H9 (cell line): ENCODE data around the gene FHOD1. TPM values are rescaled to one million over a fixed set of nuclear protein-coding genes. Genes with fewer than 3 reads are reported as not detected.

Experiments used
- DNase-seq: peaks from one replicate; pipeline ENCODE4 v3.0.0-alpha.2; 2017
- H2AFZ ChIP-seq: one replicate; pipeline ENCODE4 v1.6.1; 2013; ENCODE audit warnings: mild to moderate bottlenecking, low read length, control low read depth, moderate library complexity
- H2AK5ac ChIP-seq: 2 replicates; pipeline ENCODE4 v1.6.1; 2013; ENCODE audit warnings: low read length, control low read depth, mixed read lengths; ENCODE audit not compliant: insufficient read length
- H2BK120ac ChIP-seq: one replicate; pipeline ENCODE4 v1.6.1; 2013; ENCODE audit warnings: low read depth, mild to moderate bottlenecking, low read length, control low read depth, inconsistent platforms; ENCODE audit not compliant: poor library complexity, severe bottlenecking
- H2BK12ac ChIP-seq: 2 replicates; pipeline ENCODE4 v1.6.1; 2013; ENCODE audit warnings: low read length, control low read depth, mixed read lengths, low read depth; ENCODE audit not compliant: insufficient read length
- H2BK15ac ChIP-seq: 2 replicates; pipeline ENCODE4 v1.6.1; 2013; ENCODE audit warnings: low read depth, low read length, control low read depth
- H2BK20ac ChIP-seq: one replicate; pipeline ENCODE4 v1.6.1; 2013; ENCODE audit warnings: low read depth, mild to moderate bottlenecking, low read length, control low read depth, inconsistent platforms; ENCODE audit not compliant: poor library complexity, severe bottlenecking
- H2BK5ac ChIP-seq: 2 replicates; pipeline ENCODE4 v1.6.1; 2013; ENCODE audit warnings: low read length, control low read depth, mixed read lengths; ENCODE audit not compliant: insufficient read length
- H3K14ac ChIP-seq: 2 replicates; pipeline ENCODE4 v1.6.1; 2013; ENCODE audit warnings: low read length, control low read depth; ENCODE audit not compliant: insufficient read depth
- H3K18ac ChIP-seq: 2 replicates; pipeline ENCODE4 v1.6.1; 2013; ENCODE audit warnings: low read depth, mild to moderate bottlenecking, mixed read lengths, low read length, control low read depth; ENCODE audit not compliant: insufficient read length
- H3K23ac ChIP-seq: 2 replicates; pipeline ENCODE4 v1.6.1; 2013; ENCODE audit warnings: low read length, control low read depth, mixed read lengths, low read depth; ENCODE audit not compliant: insufficient read length
- H3K23me2 ChIP-seq: 2 replicates; pipeline ENCODE4 v1.6.1; 2013; ENCODE audit warnings: low read depth, mild to moderate bottlenecking, mixed read lengths, low read length, control low read depth; ENCODE audit not compliant: insufficient read length, poor library complexity, severe bottlenecking
- H3K27ac ChIP-seq: 2 replicates; pipeline ENCODE4 v1.5.1; 2013; ENCODE audit warnings: low read length, control low read depth, mixed read lengths, low read depth; ENCODE audit not compliant: insufficient read length
- H3K27me3 ChIP-seq: 2 replicates; pipeline ENCODE4 v1.6.1; 2013; ENCODE audit warnings: low read length, control low read depth, inconsistent platforms; ENCODE audit not compliant: insufficient read depth
- H3K4ac ChIP-seq: 2 replicates; pipeline ENCODE4 v1.6.1; 2013; ENCODE audit warnings: low read depth, mild to moderate bottlenecking, control low read depth, inconsistent platforms, low read length, moderate library complexity
- H3K4me1 ChIP-seq: 2 replicates; pipeline ENCODE4 v1.6.1; 2013; ENCODE audit warnings: low read length, control low read depth, inconsistent platforms; ENCODE audit not compliant: insufficient read depth
- H3K4me2 ChIP-seq: 2 replicates; pipeline ENCODE4 v1.6.1; 2013; ENCODE audit warnings: low read length, control low read depth, mixed read lengths; ENCODE audit not compliant: insufficient read length, insufficient read depth
- H3K56ac ChIP-seq: 2 replicates; pipeline ENCODE4 v1.6.1; 2013; ENCODE audit warnings: low read depth, mild to moderate bottlenecking, mixed read lengths, low read length, control low read depth; ENCODE audit not compliant: insufficient read length
- H3K79me1 ChIP-seq: 2 replicates; pipeline ENCODE4 v1.6.1; 2013; ENCODE audit warnings: low read depth, mild to moderate bottlenecking, moderate library complexity, low read length, control low read depth, inconsistent platforms; ENCODE audit not compliant: insufficient read depth, poor library complexity, severe bottlenecking
- H3K79me2 ChIP-seq: 2 replicates; pipeline ENCODE4 v1.6.1; 2013; ENCODE audit warnings: low read length, control low read depth, inconsistent platforms; ENCODE audit not compliant: insufficient read depth
- H3K9ac ChIP-seq: 2 replicates; pipeline ENCODE4 v1.6.1; 2013; ENCODE audit warnings: low read length, control low read depth, mixed read lengths; ENCODE audit not compliant: insufficient read length; ENCODE audit errors: extremely low read depth
- H3K9me3 ChIP-seq: one replicate; pipeline ENCODE4 v1.6.1; 2013; ENCODE audit warnings: low read depth, low read length, inconsistent platforms; ENCODE audit not compliant: control insufficient read depth
- H3T11ph ChIP-seq: one replicate; pipeline ENCODE4 v1.6.1; 2013; ENCODE audit warnings: mild to moderate bottlenecking, low read length, control low read depth, inconsistent platforms
- H4K20me1 ChIP-seq: one replicate; pipeline ENCODE4 v1.6.1; 2013; ENCODE audit not compliant: control insufficient read depth, insufficient read length, insufficient read depth
- H4K5ac ChIP-seq: 2 replicates; pipeline ENCODE4 v1.6.1; 2013; ENCODE audit warnings: low read depth, mild to moderate bottlenecking, mixed read lengths, low read length, control low read depth; ENCODE audit not compliant: insufficient read length
- H4K8ac ChIP-seq: replicated peaks from 2 replicates; pipeline ENCODE4 v1.6.1; 2013; ENCODE audit warnings: low read length, control low read depth, mixed read lengths, low read depth; ENCODE audit not compliant: insufficient read length
- H4K91ac ChIP-seq: 2 replicates; pipeline ENCODE4 v1.6.1; 2013; ENCODE audit warnings: low read depth, mild to moderate bottlenecking, moderate library complexity, mixed read lengths, low read length, control low read depth; ENCODE audit not compliant: insufficient read length
- H3K27ac Mint-ChIP-seq, 3 experiments: 2 replicates in 2 of 3; 3 replicates in 1 of 3; pipeline ENCODE4 v1.8.0; 2020 to 2021; ENCODE audit warnings: mixed read lengths in 3 of 3, mild to moderate bottlenecking in 1 of 3, moderate library complexity in 1 of 3
- H3K27me3 Mint-ChIP-seq: 2 replicates; pipeline ENCODE4 v1.8.0; 2021; ENCODE audit warnings: low read depth, mild to moderate bottlenecking, moderate library complexity, mixed read lengths
- H3K36me3 Mint-ChIP-seq, 3 experiments: 2 replicates in 2 of 3; 3 replicates in 1 of 3; pipeline ENCODE4 v1.8.0; 2020 to 2021; ENCODE audit warnings: low read depth in 3 of 3, mixed read lengths in 3 of 3; ENCODE audit not compliant: insufficient read depth in 1 of 3
- H3K4me1 Mint-ChIP-seq, 2 experiments: 2 replicates each; pipeline ENCODE4 v1.8.0; 2020; ENCODE audit warnings: mixed read lengths in 2 of 2
- H3K4me3 Mint-ChIP-seq, 2 experiments: 2 replicates in 1 of 2; 3 replicates in 1 of 2; pipeline ENCODE4 v1.8.0; 2020 to 2021; ENCODE audit warnings: mild to moderate bottlenecking in 2 of 2, mixed read lengths in 2 of 2, moderate library complexity in 1 of 2
- H3K9me3 Mint-ChIP-seq, 2 experiments: 2 replicates in 1 of 2; 3 replicates in 1 of 2; pipeline ENCODE4 v1.8.0; 2020; ENCODE audit warnings: mild to moderate bottlenecking in 2 of 2, mixed read lengths in 2 of 2, moderate library complexity in 1 of 2
- WGBS: extraction: QIAGEN DNeasy Blood & Tissue Kit; methylation state at CpG from one replicate; pipeline ENCODE4 v1.1.7; 2013; ENCODE audit warnings: missing lambda C conversion rate, low lambda C conversion rate, mixed read lengths; ENCODE audit not compliant: insufficient read length; ENCODE audit errors: extremely low coverage; 5-methylcytosine and 5-hydroxymethylcytosine counted together
- total RNA-seq: library from RNA; stranded (reverse); gene quantifications from 2 replicates; pipeline ENCODE4 v1.2.1, GENCODE V29; 2021
- TF ChIP-seq, protein P1 (sequence below): fragments of 200-600 bp; sonication (generic); conservative IDR thresholded peaks from 3 replicates; pipeline ENCODE4 v1.8.0; 2021; ENCODE audit warnings: antibody characterized with exemption, mild to moderate bottlenecking

The FHOD1 gene
- total RNA-seq, 1 experiment from 2014 or later, result 67.0 TPM

DNA sequence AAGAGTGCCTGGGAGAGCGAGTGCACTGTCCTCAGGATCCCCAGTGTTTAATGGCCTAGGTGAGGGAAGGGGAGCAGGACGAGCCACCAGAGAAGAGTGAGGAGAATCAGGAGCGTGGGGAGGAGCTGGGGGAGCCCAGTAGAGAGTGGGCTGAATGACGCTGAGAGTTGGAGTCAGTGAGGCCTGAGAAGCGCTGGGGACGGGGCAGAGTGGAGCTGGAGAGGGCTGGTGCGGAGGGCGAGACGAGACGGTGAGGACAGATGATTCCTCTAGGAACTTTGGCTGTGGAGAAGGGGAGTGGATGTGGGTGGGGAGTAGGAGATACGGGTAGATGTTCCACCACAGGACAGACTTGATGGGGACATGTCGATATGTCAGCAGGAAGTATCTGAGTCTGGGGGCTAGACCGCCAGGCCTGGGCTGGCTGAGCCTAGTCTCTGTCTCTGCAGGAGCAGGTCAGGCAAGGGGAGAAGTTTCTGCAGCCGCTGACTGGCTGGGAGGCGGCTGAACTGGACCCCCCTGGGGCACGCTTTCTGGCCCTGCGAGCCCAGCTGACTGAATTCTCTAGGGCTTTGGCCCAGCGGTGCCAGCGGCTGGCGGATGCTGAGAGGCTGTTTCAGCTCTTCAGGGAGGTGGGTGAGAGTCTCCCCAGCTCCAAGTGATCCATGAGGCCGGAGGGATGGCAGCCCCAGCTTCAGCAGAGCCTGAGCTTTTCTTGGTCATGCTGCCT is 36.7 kb upstream of the FHOD1 start:
- Mint-ChIP-seq H3K27ac (no peak overlapping the region), H3K4me3 (no peak overlapping the region), H3K9me3 (no peaks in the 10 kb centered on the region), H3K36me3 (peaks cover 0 to 7% (median 0%) of the 10 kb centered on the region in 3 experiments; a peak in 2 of 7 replicates), H3K27me3 (peaks cover 13% of the 10 kb centered on the region), H3K4me1 (0 out of 4 replicates have a peak, but pooled peaks cover 0 to 2% of the 10 kb centered on the region in 2 experiments)
- no peak overlapping the region for H4K8ac ChIP-seq
- H2BK5ac ChIP-seq, result no peak overlapping the region
- H2BK15ac ChIP-seq, result no peak overlapping the region
- H3K56ac ChIP-seq, result no peak overlapping the region
- H3K27ac ChIP-seq, result no peak overlapping the region
- H4K20me1 ChIP-seq, result no peaks in the 10 kb centered on the region
- H3K4me1 ChIP-seq, result no peaks in the 10 kb centered on the region
- H2BK20ac ChIP-seq, result no peak overlapping the region
- TF ChIP-seq, protein P1, sequence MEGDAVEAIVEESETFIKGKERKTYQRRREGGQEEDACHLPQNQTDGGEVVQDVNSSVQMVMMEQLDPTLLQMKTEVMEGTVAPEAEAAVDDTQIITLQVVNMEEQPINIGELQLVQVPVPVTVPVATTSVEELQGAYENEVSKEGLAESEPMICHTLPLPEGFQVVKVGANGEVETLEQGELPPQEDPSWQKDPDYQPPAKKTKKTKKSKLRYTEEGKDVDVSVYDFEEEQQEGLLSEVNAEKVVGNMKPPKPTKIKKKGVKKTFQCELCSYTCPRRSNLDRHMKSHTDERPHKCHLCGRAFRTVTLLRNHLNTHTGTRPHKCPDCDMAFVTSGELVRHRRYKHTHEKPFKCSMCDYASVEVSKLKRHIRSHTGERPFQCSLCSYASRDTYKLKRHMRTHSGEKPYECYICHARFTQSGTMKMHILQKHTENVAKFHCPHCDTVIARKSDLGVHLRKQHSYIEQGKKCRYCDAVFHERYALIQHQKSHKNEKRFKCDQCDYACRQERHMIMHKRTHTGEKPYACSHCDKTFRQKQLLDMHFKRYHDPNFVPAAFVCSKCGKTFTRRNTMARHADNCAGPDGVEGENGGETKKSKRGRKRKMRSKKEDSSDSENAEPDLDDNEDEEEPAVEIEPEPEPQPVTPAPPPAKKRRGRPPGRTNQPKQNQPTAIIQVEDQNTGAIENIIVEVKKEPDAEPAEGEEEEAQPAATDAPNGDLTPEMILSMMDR, result no peak
- no peak overlapping the region for H4K91ac ChIP-seq
- no peak overlapping the region for H3T11ph ChIP-seq
- no peaks in the 10 kb centered on the region for H3K79me1 ChIP-seq
- no peak overlapping the region for H3K4ac ChIP-seq
- H3K18ac ChIP-seq, result no peak overlapping the region
- DNase-seq, result no peak
- H4K5ac ChIP-seq, result no peak overlapping the region
- no peaks in the 10 kb centered on the region for H3K9me3 ChIP-seq
- no peak overlapping the region for H3K14ac ChIP-seq
- H3K27me3 ChIP-seq, result no peaks in the 10 kb centered on the region
- H3K4me2 ChIP-seq, result no peak overlapping the region
- no peak overlapping the region for H3K9ac ChIP-seq
- no CpG with 5 or more reads among the region's 21 CpGs for WGBS
- no peak overlapping the region for H3K23ac ChIP-seq
- no peak overlapping the region for H2AFZ ChIP-seq
- H3K23me2 ChIP-seq, result no peaks in the 10 kb centered on the region
- H2AK5ac ChIP-seq, result no peak overlapping the region
- H2BK120ac ChIP-seq, result no peak overlapping the region
- no peaks in the 10 kb centered on the region for H3K79me2 ChIP-seq
- no peak overlapping the region for H2BK12ac ChIP-seq
